ENCODE results near the gene AMPH. TPM values are rescaled to one million over a fixed set of nuclear protein-coding genes. Genes with fewer than 3 reads are reported as not detected.

The AMPH gene
- total and polyA plus RNA-seq, 9 of the 15 experiments (the other 6 are each of a cell fraction or from before 2014, with no cell fraction given) = 0.03 to 0.35 TPM; not detected in 7

DNA sequence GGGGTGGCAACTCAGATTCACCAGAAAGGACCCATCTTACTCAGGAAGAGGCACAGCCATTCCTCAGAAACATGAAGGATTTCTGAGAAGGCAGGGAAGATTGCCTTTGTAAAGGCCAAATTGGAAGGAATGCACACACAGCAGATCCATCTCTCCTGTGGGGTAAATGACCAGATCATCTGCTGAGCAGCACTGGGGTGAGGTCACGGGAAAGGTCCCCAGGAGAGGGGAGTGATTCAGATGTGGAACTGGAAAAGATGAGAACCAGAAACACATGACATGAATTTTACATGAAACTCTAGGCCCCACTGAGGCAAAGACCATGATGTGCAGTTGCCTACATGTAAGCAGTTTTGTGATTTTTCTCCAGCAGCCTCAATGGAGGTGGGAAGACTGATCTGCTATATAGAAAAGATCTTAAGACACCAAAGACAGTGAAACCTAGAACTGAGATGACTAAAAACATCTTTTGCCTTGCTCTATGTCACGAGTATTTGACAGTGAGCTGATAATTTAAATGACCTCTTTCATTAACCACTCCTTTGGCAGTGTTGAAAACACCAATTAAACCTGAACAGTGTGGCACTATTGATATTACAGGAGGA, 91.6 kb downstream of the AMPH start (continued):
- TF ChIP-seq, protein P1, sequence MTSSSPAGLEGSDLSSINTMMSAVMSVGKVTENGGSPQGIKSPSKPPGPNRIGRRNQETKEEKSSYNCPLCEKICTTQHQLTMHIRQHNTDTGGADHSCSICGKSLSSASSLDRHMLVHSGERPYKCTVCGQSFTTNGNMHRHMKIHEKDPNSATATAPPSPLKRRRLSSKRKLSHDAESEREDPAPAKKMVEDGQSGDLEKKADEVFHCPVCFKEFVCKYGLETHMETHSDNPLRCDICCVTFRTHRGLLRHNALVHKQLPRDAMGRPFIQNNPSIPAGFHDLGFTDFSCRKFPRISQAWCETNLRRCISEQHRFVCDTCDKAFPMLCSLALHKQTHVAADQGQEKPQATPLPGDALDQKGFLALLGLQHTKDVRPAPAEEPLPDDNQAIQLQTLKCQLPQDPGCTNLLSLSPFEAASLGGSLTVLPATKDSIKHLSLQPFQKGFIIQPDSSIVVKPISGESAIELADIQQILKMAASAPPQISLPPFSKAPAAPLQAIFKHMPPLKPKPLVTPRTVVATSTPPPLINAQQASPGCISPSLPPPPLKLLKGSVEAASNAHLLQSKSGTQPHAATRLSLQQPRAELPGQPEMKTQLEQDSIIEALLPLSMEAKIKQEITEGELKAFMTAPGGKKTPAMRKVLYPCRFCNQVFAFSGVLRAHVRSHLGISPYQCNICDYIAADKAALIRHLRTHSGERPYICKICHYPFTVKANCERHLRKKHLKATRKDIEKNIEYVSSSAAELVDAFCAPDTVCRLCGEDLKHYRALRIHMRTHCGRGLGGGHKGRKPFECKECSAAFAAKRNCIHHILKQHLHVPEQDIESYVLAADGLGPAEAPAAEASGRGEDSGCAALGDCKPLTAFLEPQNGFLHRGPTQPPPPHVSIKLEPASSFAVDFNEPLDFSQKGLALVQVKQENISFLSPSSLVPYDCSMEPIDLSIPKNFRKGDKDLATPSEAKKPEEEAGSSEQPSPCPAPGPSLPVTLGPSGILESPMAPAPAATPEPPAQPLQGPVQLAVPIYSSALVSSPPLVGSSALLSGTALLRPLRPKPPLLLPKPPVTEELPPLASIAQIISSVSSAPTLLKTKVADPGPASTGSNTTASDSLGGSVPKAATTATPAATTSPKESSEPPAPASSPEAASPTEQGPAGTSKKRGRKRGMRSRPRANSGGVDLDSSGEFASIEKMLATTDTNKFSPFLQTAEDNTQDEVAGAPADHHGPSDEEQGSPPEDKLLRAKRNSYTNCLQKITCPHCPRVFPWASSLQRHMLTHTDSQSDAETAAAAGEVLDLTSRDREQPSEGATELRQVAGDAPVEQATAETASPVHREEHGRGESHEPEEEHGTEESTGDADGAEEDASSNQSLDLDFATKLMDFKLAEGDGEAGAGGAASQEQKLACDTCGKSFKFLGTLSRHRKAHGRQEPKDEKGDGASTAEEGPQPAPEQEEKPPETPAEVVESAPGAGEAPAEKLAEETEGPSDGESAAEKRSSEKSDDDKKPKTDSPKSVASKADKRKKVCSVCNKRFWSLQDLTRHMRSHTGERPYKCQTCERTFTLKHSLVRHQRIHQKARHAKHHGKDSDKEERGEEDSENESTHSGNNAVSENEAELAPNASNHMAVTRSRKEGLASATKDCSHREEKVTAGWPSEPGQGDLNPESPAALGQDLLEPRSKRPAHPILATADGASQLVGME (CRISPR knock-in tag; IDR thresholded peaks at IDR 0.05) = no peak
- TF ChIP-seq RFX7 (CRISPR knock-in tag; IDR thresholded peaks at IDR 0.05) (no peak), SMC3 (conservative IDR thresholded peaks at IDR 0.05; ENCODE audit: insufficient read depth, low read depth, low read length) (no peak), ZNF311 (CRISPR knock-in tag; IDR thresholded peaks at IDR 0.05) (no peak), ETS2 (tag; IDR thresholded peaks at IDR 0.05; ENCODE audit: borderline replicate concordance, poor library complexity, severe bottlenecking) (no peak)

All from K562 (cell line).